ENCODE data around the gene MRPL34.
"Not testable (repeated sequence)": the region's sequence is repeated elsewhere in the genome, so short reads cannot be mapped to it uniquely, and the experiment has no call there.

The MRPL34 gene

DNA sequence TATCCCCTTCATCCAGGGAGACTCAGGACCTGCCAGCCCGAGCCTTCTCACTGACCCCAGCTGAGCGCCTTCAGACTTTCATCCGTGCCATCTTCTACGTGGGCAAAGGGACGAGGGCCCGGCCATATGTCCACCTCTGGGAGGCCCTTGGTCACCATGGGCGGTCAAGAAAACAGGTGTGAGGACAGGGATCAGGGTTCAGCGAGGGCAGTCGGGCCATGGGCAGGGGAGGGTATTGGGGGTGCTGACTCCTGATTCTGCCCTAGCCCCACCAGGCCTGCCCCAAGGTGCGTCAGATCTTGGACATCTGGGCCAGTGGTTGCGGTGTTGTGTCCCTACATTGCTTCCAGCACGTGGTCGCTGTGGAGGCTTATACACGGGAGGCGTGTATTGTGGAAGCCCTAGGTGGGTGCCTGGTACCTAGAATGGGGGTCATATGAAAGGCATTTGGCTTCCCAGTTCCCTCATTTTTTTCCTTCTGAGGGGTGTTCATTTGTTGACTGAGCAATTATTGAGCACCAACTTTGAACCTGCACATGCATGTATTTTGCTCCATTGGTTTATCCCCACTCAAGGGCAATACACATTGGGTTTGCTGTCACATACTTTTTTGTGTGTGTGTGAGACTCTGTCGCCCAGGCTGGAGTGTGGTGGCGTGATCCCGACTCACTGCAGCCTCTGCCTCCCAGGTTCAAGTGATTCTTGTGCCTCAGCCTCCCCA is 20.1 kb upstream of the MRPL34 start:
- no peak for DNase-seq

DNA sequence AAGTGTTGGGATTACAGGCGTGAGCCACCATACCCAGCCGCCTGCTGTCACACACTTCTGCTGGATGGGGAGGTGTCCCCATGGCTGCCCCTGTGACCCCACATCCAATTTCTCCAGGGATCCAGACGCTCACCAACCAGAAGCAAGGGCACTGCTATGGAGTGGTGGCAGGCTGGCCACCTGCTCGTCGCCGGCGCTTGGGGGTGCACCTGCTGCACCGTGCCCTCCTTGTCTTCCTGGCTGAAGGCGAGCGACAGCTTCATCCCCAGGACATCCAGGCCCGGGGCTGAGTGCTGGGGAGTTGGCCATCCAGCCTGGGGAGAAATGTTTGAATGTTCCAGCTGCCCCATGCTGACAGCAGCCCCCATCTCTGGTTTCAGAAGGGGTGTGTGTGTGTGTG is 19.4 kb upstream of the MRPL34 start:
- DNase-seq: no peak

DNA sequence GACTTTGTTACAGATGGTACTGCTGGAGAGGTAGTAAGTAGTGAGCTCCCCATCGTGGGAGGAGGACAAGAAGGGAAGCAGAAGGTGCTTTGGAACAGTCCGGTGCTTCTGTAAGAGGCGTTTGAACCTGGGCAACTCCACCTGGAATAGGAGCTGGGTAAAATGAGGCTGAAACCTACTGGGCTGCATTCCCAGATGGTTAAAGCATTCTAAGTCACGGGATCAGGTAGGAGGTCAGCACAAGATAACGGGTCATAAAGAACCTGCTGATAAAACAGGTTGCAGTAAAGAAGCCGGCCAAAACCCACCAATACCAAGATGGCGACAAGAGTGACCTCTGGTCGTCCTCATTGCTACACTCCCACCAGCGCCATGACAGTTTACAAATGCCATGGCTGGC is 18.9 kb upstream of the MRPL34 start:
- no peak for DNase-seq

DNA sequence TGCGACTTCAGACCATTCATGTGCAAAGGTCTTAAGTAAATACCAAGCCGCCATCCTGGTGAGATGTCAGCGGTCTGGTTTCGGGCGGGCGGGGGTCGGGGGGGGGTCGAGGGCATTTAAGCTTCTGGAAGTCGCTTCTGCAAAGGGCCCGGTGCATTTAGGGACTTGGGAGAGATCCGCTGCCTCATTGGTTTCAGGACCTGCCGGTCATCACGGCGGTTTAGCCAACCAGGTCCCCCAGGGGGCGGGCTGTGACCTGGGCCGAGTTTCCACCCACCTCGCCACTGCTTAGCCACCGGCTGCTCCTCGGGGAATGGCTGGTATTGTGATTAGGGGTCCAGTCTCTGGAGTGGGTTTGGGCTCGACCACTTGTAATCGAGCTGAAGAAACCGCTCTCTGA is 16.2 kb upstream of the MRPL34 start:
- no peak for DNase-seq

DNA sequence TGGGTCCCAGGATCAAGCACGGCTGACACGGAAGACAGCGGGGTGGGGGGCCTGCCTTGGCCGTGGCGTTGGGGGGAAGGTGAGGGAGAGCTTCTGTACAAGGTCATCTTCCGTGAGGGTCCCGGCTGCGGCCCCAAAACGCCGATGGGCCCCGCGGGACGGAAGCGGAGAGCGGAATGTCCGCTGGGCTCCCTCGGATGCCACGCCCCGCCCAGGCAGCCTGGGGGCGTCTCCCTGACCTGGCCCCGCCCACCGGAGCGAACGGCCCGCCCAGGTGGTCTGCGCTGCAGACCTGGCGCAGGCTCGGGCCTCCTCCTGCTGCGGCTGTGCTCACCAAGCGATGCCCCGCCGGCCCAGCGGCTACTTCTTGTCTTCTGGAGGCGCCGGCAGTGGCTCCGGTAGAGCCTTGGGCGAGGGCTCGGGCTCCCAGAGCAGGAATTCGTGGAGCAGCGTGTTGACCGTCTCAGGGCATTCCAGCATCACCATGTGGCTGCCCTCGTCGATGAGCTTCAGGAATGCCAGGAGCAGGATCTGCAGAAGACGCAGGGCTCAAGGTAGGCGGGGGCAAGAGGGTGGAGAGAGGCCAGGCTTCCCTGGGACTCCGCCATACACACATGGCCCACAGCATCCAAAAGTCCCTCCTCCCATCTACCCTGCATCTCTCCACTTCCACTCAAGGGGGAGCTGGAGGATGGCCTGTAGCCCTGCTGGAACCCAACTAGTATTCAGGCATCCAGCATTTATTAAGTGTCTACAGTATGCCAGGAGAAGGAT is 13.2 kb upstream of the MRPL34 start:
- peak; percentile 64 to 67 for DNase-seq

DNA sequence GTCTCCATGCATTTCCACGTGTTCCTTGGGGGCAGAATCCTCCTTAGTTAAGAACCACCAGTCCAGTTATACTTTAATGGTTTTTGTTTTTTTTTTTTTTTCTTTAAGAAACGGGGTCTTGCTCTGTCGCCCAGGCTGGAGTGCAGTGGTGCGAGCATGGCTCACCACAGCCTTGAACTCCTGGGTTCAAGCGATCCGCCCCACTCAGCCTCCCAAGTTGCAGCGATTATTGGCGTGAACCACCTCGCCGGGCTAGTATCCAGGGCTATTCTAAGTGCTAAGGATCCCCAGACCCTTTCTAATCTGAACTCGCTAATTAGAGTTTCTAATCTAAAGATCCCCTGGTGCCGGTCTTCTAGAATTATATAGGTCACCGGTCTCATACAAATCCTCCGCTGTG is 12.1 kb upstream of the MRPL34 start:
- no peak for DNase-seq

DNA sequence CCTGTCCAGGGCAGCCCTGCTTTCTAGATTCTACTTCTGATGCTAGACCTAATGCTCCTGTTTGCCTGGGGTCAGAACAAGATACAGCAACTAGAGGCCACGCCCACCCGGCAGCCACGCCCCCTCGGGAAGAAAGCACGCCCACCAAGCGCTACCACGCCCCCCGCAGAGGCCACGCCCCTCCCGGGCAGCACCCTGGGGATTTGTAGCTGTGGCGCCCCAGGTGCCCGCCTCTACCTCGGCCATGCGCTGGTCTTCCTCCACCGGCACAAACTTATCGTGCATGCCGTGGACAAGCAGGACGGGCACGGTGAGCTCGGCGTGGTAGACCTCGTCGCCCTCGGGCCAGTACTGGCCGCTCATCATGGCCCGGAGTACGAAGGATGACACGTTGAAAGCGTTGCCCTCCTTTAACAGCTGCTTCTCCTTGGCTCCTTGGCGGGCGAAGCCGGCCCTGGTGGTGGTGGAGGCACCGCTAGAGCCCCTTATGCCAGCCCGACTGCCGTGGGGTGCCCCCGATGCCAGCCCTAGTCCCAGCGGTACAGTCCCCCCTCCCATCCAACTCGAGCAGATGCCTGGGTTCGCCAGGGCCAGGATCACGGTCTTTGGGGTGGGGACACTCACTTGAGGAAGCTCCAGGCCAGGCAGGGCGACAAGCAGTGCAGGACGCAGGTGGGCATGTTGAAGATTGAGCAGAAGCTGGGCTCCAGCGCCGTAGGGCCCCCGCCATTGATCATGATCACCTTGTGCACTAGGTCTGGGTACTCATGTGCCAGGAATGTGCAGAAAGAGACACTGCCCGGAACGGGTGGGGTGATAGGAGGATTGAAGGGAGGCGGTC is 11.4 kb upstream of the MRPL34 start:
- DNase-seq: peak; percentile 21 to 31

DNA sequence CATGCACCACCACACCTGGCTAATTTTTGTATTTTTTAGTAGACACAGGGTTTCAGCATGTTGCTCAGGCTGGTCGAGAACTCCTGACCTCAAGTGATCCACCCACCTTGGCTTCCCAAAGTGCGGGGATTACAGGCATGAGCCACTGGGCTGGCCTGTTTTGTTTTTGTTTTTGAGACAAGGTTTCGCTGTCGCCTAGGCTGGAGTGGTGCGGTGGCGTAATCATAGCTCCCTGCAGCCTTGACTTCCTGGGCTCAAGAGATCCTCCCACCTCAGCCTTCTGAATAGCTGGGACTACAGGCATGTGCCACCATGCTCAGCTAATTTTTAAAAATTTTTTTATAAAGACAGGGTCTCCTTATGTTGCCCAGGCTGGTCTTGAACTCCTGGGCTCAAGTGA is 10.1 kb upstream of the MRPL34 start:
- DNase-seq: not testable (repeated sequence)

DNA sequence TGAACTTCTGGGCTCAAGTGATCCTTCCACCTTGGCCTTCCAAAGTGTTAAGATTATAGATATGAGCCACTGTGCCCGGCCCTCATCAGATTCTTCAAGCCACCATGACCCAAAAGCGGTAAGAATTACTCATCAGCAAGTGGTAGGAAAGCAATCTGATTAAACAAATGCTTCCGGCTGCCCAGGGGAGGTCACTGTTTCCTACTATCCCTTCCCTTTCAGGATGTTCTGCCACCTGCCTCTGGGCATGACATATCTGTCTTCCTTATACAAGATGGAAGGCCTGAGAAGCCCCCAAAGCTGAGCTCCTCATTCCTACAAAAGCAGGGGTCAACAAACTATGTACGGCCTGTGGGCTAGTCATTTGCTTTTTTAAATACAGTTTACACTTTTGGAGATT is 9.4 kb upstream of the MRPL34 start:
- no peak for DNase-seq

DNA sequence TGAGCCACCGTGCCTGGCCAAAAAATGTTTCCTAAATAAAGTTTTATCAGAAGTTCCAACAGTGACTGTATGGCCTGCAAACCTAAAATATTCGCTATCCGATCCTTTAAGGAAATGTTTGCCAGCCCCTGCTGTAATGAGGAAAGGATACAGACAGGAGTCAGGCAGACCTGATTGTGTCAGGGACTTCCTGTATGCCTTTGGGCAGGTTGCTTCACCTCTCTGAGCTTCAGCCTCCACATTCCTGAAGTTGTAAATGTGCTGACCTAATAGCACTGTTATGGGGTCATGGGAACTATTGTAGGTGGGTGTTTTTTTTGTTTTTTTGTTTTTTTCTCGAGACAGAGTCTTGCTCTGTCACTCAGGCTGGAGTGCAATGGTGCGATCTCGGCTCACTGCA is 8.7 kb upstream of the MRPL34 start:
- no peak for DNase-seq

DNA sequence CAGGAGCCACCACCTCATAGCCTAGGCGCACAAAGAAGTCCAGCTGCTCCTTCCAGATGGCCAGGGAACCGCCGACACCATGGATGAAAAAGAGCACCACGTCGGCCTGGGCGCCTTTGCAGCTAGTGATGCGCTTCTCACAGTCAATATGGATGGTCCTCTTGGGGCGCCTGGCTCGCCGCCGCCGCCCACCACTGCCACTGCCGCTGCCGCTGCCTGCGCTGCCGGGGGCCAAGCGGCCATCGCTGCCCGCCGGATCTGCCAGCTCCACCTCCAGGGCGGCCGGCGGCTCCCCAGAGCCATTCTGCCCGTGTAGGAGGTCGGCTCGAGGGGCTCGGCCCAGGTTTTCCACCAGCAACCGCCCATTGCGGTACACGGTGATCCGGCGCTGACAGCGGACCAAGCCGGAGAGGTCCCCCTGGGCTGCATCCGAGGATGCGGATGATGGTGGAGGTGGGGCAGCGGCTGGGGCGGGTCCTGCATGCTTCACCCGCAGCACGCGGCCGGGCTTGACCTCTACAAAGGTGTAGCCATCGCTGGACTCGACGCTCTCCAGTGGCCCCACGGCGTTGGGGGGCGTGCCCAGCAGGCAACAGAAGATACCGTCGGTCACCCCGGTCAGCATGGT is 4.6 kb upstream of the MRPL34 start:
- DNase-seq: no peak

DNA sequence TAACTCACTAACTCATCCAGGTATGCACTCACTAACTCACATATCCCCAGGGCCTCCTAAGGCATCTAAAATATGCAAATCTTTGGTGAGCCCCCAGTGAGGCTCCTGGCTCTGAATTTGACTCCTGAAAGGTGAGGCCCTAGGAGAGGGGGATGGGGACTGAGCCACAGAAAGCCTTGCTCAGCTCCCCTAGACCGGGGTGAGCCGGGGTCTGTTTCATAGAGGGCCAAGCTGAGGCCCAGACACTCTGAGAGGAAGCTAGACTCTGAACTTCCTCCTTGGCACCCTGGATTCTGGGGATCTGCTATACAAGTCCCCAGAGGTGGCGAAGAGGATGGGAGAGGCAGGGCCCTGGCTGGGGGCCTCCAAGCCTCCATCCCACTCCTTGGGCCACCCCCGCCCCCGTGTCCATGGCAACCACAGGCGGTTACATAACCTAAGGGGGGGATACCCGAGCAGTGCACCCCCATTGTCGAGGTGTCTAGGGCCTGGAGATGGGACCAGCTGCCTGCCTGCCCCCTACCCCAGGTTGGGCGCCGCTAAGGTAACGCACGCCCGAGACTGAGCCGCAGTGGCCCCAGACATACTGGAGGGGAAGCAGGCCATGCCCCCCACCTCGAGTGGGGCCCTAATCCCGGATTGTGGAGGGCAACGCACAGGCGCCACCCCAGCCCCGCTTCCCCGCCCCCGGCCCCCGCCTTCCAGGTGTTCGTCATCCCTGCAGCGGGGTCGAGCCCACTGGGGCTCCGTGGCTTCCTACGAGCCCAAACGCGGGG is 3.1 kb upstream of the MRPL34 start:
- DNase-seq: peak; percentile 25 to 28

DNA sequence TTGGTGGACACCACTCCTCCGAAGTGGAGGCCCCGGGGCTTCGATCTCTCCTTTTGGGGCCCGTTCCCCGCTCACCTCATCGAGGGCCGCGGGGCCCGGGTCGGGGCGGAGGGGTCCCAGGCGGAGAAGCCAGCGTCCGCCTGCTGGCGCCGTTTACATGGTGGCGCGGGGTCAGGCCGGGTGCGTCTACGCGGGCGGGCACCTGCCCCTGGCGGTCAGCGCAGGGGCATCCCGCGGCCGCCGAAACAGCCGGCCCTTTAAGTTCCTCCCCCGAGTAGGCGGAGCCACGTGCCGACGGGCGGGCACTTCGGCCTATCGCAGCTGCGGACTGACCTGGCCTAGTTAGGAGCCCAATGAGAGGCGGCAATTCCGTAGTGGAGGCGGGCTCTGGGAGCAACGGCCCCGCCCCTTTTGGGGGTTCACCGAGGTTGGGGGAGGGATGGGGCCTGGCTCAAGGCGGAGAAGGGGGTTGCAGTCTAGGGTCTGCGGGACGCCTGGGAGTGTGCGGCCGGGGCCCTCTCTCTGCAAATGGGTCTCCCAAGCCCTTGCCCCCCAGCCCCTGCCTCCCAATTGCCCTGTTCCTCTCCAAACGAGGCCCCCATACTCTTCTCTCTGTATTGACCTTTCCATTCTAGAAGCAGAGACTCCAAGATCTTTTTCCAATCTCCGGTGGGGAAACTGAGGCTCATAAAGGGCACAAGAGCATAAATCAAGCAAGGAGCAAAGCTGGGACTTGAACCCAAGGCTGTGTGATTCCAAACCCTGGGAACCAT is 2.3 kb upstream of the MRPL34 start, which contains the start of gene ABHD8:
ABHD8 (minus strand) TSS at position 259 of the 773 bp plus-strand sequence. CDS start 1,809 bp downstream, outside the sequence.
- peak; percentile 92 for DNase-seq

DNA sequence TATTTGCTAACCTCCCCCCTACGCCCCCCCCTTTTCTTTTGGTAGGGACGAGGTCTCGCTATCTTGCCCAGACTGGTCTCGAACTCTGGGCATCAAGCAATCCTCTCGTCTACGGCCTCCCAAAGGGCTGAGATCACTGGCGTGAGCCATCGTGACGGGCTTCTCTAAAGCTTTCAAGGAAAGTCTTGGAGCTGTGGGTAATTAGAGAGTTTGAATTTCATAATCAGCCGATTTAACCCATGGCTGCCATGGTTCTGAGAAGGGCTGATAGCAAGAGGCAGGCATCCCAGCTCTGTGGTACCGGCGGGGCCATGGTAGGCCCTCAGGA is 1.8 kb upstream of the MRPL34 start:
- DNase-seq: no peak

DNA sequence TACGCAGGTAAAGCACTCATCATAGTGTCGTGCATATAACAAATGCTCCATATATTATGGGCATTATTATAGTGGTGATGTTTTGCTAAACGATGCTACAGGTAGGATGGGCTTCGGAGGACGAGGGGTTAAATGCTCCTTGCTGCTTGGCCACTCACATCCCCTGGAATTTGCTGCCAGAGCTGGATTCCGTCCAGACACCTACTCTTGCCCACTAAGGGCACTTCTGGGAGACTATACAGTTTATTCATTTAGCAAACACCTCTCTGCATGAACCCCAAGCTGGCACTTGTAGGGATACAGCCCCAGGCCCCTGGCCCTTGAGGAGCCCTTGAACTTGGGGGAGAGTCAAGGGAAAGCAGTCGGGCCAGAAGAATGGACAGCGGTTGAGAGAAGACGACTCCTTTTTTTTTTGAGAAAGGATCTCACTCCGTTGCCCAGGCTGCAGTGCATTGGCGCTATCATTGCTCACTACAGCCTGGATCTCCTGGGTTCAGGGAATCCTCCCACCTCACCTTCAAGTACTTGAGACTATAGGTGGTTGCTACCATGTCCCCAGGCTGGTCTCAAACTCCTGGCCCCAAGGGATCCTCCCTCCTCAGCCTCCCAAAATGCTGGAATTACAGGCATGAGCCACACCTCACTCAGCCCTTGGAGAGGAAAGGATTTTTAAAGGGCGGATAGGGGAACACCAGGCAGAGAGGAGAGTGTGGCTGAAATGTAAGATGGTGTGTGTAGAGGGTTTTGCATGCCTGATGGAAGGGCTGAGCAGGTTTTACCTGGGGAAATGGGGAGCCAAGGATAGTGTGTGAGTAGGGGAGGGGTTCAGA is 1.1 kb upstream of the MRPL34 start:
- DNase-seq: no peak

DNA sequence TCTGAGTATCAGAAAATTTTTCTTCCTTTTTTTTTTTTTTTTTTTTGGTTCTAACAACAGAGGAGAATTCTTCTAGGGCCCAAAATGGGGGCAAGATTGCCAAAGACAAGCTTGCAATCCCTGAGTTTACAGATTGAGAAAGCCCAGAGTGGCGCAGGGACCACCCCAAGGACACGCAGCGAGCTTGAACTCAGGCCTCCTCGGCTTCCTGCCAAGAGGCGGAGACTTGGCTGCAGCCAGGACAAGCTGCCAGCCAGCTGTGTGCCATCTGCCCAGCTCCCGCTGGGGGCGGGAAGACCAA is 506 bp upstream of the MRPL34 start:
- DNase-seq: no peak

DNA sequence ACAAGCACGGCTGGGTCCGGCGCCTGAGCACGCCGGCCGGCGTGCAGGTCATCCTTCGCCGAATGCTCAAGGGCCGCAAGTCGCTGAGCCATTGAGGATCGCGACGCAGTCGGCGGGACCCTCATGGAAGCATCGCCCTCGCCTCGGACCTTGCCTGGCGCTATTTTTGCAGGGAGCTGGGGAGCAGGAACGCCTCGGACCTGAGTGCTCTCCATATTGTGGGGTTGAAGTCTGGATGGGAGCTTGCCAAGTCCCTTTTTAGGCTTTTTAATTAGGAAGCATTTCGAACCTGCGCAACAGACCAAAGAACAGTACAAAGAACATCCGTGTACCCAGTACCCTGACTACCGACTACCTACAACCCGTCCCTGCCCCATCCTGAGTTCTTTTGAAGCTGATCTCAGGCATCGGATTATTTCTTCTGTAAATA is 628 bp downstream of the MRPL34 start:
- no peak for DNase-seq

DNA sequence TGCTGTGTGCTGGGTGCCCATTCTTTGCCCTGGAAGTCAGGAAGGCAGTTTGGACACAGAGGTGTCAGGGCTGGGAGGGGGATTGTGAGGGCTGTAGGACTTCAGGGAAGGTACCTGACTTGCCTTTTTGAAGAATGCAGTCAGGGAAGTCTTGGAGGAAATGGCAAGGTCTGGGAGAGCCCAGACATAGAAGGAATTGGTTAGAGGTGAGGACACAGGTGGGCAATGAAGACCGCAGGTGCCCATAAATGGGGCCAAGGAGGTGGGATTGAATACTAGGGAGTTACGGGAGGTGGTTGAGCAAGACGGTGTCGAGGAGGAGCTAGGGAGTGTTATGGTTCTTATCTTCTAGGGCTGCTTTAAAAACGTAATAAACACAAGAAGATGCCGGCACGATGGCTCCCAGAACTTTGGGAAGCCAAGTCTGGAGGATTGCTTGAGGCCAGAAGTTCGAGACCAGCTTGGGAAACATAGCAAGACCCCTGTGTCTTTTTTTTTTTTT is 2.3 kb downstream of the MRPL34 start:
- no peak for DNase-seq

DNA sequence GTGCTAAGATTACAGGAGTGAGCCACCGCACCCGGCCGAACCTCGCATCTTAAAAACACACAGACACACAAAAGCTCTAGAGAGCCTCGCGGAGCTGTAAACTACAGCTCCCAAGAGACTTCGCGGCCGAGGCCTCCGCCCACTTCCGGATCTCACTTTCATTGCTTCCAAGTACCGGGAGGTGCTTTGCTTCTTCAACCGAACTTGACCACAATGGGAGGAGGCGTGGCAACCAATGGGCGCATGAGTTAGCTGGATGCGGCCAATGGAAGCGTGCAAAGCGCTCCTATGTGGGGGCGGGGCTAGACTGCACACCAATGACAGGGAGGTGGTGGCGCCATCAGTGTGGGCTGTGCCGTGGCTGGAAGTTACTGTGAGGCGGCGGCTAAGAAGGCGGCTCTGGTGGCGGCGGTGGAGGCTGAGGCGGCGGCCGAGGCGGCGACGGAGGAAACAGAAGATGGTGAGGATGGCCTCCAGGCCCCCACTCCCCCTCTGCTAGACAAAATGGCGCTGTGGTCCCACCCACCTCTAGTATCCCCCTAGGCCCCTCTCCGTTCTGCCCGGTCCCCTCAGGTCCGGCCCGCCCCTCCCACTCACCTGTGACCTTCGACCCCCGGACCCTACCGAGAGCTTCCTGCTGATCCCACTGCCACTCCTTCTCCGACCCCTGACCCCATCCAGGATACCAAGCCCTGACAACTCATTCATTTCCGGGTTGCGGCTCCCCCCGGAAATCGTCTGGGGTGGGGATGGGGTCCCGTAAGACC is 3.7 kb downstream of the MRPL34 start, which contains the start of gene DDA1:
DDA1 (plus strand) TSS at position 366 of the 767 bp plus-strand sequence; CDS start at position 458, 92 bp downstream.
- peak; percentile 99 for DNase-seq
